Glutamatergic neuron (in vitro differentiated cells): ENCODE results near the gene MED16. TPM values are rescaled to one million over a fixed set of nuclear protein-coding genes. Genes with fewer than 3 reads are reported as not detected.

ENCODE experiments used
- DNase-seq: peaks from one replicate; pipeline ENCODE4 v3.0.0; 2022
- H3K27ac Mint-ChIP-seq: one replicate; pipeline ENCODE4 v1.8.0; 2020; ENCODE audit warnings: mild to moderate bottlenecking, mixed read lengths, inconsistent platforms; ENCODE audit not compliant: unreplicated experiment
- H3K27me3 Mint-ChIP-seq: one replicate; pipeline ENCODE4 v1.8.0; 2020; ENCODE audit warnings: mild to moderate bottlenecking, moderate library complexity, mixed read lengths, inconsistent platforms; ENCODE audit not compliant: unreplicated experiment
- H3K36me3 Mint-ChIP-seq: one replicate; pipeline ENCODE4 v1.8.0; 2020; ENCODE audit warnings: mild to moderate bottlenecking, mixed read lengths, inconsistent platforms; ENCODE audit not compliant: unreplicated experiment
- H3K4me1 Mint-ChIP-seq: one replicate; pipeline ENCODE4 v1.8.0; 2020; ENCODE audit warnings: mild to moderate bottlenecking, low read depth, mixed read lengths, inconsistent platforms; ENCODE audit not compliant: unreplicated experiment
- H3K4me3 Mint-ChIP-seq: one replicate; pipeline ENCODE4 v1.8.0; 2020; ENCODE audit warnings: mild to moderate bottlenecking, mixed read lengths, inconsistent platforms; ENCODE audit not compliant: unreplicated experiment
- H3K9me3 Mint-ChIP-seq: one replicate; pipeline ENCODE4 v1.8.0; 2020; ENCODE audit warnings: mild to moderate bottlenecking, moderate library complexity, mixed read lengths, inconsistent platforms; ENCODE audit not compliant: unreplicated experiment
- total RNA-seq: library from RNA; stranded (reverse); fragmentation: NEBNext Ultra II Directional; extraction: Animal tissue kit (Norgen Biotek cat#: 25700); gene quantifications from one replicate; pipeline ENCODE4 v1.2.1, GENCODE V29; 2021; ENCODE audit not compliant: unreplicated experiment
- TF ChIP-seq, protein P1 (sequence below): fragments of 200-600 bp; sonication (generic); IDR thresholded peaks from one replicate; pipeline ENCODE4 v1.5.0; 2021; ENCODE audit not compliant: partially characterized antibody, unreplicated experiment

MED16 gene
- total RNA-seq, 1 donor from 2014 or later, result 65.0 TPM

DNA sequence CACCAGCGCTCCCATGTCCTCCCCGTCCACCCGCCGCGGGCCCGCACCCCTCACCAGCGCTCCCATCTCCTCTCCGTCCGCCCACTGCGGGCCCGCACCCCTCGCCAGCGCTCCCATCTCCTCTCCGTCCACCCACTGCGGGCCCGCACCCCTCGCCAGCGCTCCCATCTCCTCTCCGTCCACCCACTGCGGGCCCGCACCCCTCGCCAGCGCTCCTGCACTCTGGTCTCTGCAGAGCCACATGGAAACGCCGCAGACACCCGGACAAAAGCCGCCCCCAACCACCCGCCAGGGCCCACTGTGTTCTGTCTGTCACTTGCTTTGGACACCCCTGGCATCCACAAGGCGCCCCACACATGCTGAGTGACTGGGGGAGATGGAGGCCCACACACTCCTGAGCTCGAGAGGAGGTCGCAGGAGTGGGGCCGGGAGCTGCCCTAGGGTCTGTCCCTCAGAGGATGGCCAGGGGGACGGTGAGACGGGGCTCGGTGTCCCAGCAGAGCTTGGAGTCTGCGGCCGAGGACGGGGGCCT is 26.2 kb downstream of the MED16 start:
- peaks cover 5% of the 10 kb centered on the region for H3K36me3 Mint-ChIP-seq
- peaks cover 17% of the 10 kb centered on the region for H3K9me3 Mint-ChIP-seq
- no peak for DNase-seq
- no peak overlapping the region for H3K4me3 Mint-ChIP-seq
- H3K27ac Mint-ChIP-seq, result no peak overlapping the region
- peaks cover 16% of the 10 kb centered on the region for H3K27me3 Mint-ChIP-seq
- TF ChIP-seq, protein P1, sequence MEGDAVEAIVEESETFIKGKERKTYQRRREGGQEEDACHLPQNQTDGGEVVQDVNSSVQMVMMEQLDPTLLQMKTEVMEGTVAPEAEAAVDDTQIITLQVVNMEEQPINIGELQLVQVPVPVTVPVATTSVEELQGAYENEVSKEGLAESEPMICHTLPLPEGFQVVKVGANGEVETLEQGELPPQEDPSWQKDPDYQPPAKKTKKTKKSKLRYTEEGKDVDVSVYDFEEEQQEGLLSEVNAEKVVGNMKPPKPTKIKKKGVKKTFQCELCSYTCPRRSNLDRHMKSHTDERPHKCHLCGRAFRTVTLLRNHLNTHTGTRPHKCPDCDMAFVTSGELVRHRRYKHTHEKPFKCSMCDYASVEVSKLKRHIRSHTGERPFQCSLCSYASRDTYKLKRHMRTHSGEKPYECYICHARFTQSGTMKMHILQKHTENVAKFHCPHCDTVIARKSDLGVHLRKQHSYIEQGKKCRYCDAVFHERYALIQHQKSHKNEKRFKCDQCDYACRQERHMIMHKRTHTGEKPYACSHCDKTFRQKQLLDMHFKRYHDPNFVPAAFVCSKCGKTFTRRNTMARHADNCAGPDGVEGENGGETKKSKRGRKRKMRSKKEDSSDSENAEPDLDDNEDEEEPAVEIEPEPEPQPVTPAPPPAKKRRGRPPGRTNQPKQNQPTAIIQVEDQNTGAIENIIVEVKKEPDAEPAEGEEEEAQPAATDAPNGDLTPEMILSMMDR, result no peak
- peaks cover 6% of the 10 kb centered on the region for H3K4me1 Mint-ChIP-seq

DNA sequence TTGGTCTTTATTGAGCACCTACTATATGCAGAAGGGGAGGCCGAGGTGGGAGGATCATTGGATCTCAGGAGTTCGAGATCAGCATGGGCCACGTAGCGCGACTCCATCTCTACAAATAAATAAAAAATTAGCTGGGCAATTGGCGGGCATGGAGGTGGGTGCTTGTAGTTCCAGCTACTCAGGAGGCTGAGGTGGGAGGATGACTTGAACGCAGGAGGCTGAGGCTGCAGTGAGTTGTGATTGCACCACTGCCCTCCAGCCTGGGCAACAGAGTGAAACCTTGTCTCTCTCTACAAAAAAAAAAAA is 29.7 kb downstream of the MED16 start:
- Mint-ChIP-seq H3K27me3 (peaks cover 14% of the 10 kb centered on the region), H3K27ac (no peak overlapping the region), H3K4me1 (peaks cover 4% of the 10 kb centered on the region), H3K36me3 (peaks cover 5% of the 10 kb centered on the region), H3K9me3 (peaks cover 12% of the 10 kb centered on the region), H3K4me3 (no peak overlapping the region)
- TF ChIP-seq, protein P1, result no peak
- no peak for DNase-seq

DNA sequence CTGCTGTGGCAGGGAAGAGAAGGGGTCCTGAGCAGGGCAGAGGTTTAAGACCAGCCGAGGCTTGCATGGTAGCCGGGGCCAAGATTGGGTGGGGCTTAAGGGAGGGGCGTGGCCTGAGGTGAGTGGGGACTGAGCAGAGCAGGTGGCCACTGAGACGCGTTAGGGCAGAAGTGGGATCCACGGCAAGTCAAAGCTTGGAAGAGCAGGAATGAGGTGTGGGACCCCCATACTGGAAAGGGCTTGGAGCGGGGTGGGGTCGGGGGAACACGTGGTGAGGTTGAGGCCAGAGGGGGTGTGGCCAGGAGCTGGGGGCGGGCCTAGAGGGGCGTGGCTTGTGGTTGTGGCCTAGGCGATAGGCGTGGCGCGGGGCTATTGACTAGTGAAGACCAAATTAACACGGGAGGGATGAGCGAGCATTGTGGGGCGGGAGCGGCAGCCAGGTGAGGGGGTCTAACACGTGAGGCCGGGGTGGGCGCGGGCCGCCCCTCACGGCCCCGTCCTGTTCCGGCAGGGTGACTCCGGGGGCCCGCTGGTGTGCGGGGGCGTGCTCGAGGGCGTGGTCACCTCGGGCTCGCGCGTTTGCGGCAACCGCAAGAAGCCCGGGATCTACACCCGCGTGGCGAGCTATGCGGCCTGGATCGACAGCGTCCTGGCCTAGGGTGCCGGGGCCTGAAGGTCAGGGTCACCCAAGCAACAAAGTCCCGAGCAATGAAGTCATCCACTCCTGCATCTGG is 30.2 kb downstream of the MED16 start:
- H3K4me1 Mint-ChIP-seq, result peaks cover 4% of the 10 kb centered on the region
- peaks cover 14% of the 10 kb centered on the region for H3K27me3 Mint-ChIP-seq
- H3K36me3 Mint-ChIP-seq, result peaks cover 5% of the 10 kb centered on the region
- TF ChIP-seq, protein P1, result no peak
- no peak overlapping the region for H3K4me3 Mint-ChIP-seq
- DNase-seq, result peak; percentile 78
- peaks cover 12% of the 10 kb centered on the region for H3K9me3 Mint-ChIP-seq
- no peak overlapping the region for H3K27ac Mint-ChIP-seq

DNA sequence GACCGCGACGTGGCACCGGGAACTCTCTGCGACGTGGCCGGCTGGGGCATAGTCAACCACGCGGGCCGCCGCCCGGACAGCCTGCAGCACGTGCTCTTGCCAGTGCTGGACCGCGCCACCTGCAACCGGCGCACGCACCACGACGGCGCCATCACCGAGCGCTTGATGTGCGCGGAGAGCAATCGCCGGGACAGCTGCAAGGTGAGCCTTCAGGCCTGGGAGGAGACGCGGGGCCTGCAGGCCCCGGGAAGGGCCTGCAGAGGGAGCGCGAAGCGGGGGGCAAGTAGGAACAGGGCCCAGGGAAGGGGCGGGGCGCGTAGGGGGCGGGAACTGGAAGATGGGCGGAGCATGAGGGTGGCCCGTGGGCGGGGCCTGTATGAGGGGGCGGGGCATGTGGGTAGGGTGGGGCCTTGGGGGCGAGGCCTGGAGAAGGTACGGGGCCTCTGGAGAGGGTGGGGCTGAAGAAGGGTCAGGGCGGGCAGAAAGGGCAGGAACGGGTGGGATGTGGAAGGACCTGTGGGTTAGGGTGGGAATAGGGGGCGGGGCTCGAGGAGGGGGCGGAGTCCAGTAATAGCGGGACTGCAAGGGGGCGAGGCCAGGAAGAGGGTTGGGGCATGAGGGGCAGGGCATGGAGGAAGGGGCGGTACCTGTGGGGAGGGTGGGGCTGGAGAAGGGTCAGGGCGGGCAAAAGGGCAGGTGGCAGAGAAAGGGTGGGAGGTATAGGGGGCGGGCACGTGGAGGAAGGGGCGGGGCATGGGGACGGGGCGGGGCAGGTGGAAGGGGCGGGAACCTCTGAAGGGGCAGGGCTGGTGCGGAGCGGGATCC is 31.0 kb downstream of the MED16 start:
- no peaks in the 10 kb centered on the region for H3K36me3 Mint-ChIP-seq
- H3K4me3 Mint-ChIP-seq, result no peak overlapping the region
- H3K27me3 Mint-ChIP-seq, result peaks cover 14% of the 10 kb centered on the region
- DNase-seq, result peak; percentile 61
- no peak overlapping the region for H3K27ac Mint-ChIP-seq
- H3K4me1 Mint-ChIP-seq, result no peaks in the 10 kb centered on the region
- TF ChIP-seq, protein P1, result no peak
- H3K9me3 Mint-ChIP-seq, result peaks cover 11% of the 10 kb centered on the region

DNA sequence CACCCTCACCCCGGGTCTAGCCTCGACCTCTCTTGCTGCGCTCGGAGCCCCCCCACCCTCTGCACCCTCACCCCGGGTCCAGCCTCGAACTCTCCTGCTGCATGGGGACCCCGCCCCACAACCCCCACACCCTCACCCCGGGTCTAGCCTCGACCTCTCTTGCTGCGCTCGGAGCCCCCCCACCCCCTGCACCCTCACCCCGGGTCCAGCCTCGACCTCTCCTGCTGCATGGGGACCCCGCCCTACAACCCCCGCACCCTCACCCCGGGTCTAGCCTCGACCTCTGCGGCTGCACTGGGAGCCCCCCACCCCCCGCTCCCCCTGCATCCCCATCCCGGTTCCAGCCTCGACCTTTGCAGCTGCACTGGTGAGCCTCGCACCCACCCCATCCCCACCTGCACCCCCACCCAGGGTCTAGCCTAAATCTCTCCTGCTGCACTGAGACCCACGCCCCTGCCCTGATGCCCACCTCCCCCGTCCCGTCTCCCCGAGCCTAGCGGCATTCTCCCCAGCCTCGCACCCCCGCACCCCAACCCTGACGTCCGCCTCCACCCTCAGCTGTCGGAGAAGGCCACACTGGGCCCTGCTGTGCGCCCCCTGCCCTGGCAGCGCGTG is 31.7 kb downstream of the MED16 start:
- H3K4me3 Mint-ChIP-seq, result no peak overlapping the region
- peaks cover 14% of the 10 kb centered on the region for H3K27me3 Mint-ChIP-seq
- H3K27ac Mint-ChIP-seq, result no peak overlapping the region
- peaks cover 11% of the 10 kb centered on the region for H3K9me3 Mint-ChIP-seq
- no peaks in the 10 kb centered on the region for H3K36me3 Mint-ChIP-seq
- no peaks in the 10 kb centered on the region for H3K4me1 Mint-ChIP-seq
- TF ChIP-seq, protein P1, result no peak
- DNase-seq, result no peak
